Transverse colon (tissue), 4 donors: Measurements from ENCODE around the gene SUV39H2. TPM values are rescaled to one million over a fixed set of nuclear protein-coding genes. Genes with fewer than 3 reads are reported as not detected.

Experiments used
- DNase-seq: peaks from one replicate; pipeline ENCODE4 v3.0.0-alpha.2; 2019
- H3K27ac ChIP-seq, 4 donors: fragments of 200-600 bp; sonication (generic); 2 replicates each; pipeline ENCODE4 v1.5.1; 2016 to 2018; ENCODE audit warnings: inconsistent platforms in 4 of 4
- H3K27me3 ChIP-seq: fragments of 200-600 bp; sonication (generic); 2 replicates; pipeline ENCODE4 v1.5.1; 2017; ENCODE audit warnings: inconsistent platforms
- H3K36me3 ChIP-seq, 4 donors: fragments of 200-600 bp; sonication (generic); 2 replicates each; pipeline ENCODE4 v1.5.1; 2017 to 2019; ENCODE audit warnings: inconsistent platforms in 4 of 4
- H3K4me1 ChIP-seq, 4 donors: fragments of 200-600 bp; sonication (generic); 2 replicates each; pipeline ENCODE4 v1.5.1; 2017 to 2020; ENCODE audit warnings: inconsistent platforms in 4 of 4
- H3K4me3 ChIP-seq, 4 donors: fragments of 200-600 bp; sonication (generic); 1 replicate in 1 of 4; 2 replicates in 3 of 4; pipeline versions ENCODE4 v1.5.1 to v1.6.1; 2017 to 2019; ENCODE audit warnings: inconsistent platforms in 4 of 4
- H3K9me3 ChIP-seq, 2 donors: fragments of 200-600 bp; sonication (generic); 2 replicates each; pipeline ENCODE4 v1.5.1; 2017 to 2019; ENCODE audit warnings: inconsistent platforms in 2 of 2
- EP300 ChIP-seq: sonication (generic); formaldehyde crosslinking; IDR thresholded peaks from one replicate; pipeline ENCODE4 v1.6.1; 2017; ENCODE audit warnings: antibody characterized with exemption, low read depth
- POLR2A ChIP-seq: fragments of 450-650 bp; IDR thresholded peaks from one replicate; pipeline ENCODE4 v1.6.1; 2016; ENCODE audit warnings: antibody characterized with exemption, mild to moderate bottlenecking, moderate library complexity
- POLR2AphosphoS5 ChIP-seq, 3 donors: sonication (generic); formaldehyde crosslinking; IDR thresholded peaks; one replicate each; pipeline ENCODE4 v1.6.1; 2016; ENCODE audit warnings: antibody characterized with exemption in 3 of 3
- WGBS, 2 donors: methylation state at CpG; one replicate each; pipeline ENCODE4 v1.1.5; 2018; ENCODE audit warnings: low coverage in 1 of 2; 5-methylcytosine and 5-hydroxymethylcytosine counted together
- in situ Hi-C, 4 donors: fragments of 200-750 bp; cut with MboI; loops; one replicate each; pipeline versions ENCODE4 v1.15.0 to v1.15.1; 2017; ENCODE audit warnings: low sequenced_read_pairs in 3 of 4, low pct_ligation_motif_present in 1 of 4, low pct_unique_long_range_greater_than_20kb in 1 of 4
- intact Hi-C: fragments of 100-400 bp; cut with DNase I; formaldehyde crosslinking; loops from one replicate; pipeline ENCODE4 v1.15.1; 2023; ENCODE audit warnings: low total_unique reads
- total RNA-seq, 4 donors: library from RNA; depleted of rRNA; stranded (reverse); fragments of >200 nt; gene quantifications; one replicate each; pipeline ENCODE4 v1.1.0, GENCODE V29; 2016
- TF ChIP-seq, protein P1 (sequence below), 5 experiments: fragments of 200-600 bp in 3 of 5; fragments of 450-650 bp in 2 of 5; sonication (generic) in 3 of 5; IDR thresholded peaks; 1 replicate in 2 of 5; 2 replicates in 3 of 5; pipeline ENCODE4 v1.5.1; 2016 to 2017; ENCODE audit warnings: antibody characterized with exemption in 5 of 5, inconsistent platforms in 3 of 5, mild to moderate bottlenecking in 2 of 5, moderate library complexity in 1 of 5

SUV39H2 gene
- total RNA-seq, 4 donors from 2014 or later = 0.60 to 4.6 (median 3.0) TPM

DNA sequence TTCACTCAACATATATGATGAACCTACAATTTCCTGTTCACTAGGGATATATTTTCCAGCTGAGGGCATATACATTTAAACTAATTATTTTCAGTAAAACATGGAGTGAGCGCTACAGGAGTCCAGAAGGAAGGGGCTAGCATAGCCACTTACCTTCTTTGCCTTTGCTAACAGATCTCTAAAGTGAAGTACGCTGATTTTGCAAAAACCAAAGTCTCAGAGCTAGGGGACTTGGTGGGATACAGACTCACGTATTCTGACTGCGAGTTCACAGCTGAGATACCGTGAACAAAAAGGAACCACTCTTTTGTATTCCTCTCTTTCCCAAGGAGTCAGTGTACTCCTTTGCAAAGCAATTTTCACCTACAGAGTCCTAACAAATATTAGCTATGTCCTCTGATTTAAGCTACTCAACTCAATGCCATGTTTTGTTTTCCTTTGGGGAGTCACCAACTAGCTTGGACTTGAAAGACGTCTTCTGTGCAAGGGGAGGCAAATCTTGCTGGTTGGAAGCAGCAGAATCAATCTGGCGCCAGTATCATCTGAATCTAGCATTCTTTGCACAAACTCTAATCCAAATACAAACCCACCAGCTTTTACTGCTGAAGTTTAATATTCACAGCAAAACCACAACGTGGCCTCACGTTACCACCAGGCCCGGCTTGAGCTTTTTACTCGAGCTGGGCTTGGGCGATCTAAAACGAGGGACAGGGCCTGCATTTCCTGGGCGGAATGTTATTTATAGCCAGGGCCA, 41.5 kb upstream of the SUV39H2 start:
- H3K36me3 ChIP-seq = peaks cover 0 to 9% (median 2%) of the 10 kb centered on the region in 4 donors
- H3K27me3 ChIP-seq = no peaks in the 10 kb centered on the region
- H3K27ac ChIP-seq = peak overlapping the region; percentile 95 to 98 (median 96)
- H3K9me3 ChIP-seq = no peaks in the 10 kb centered on the region
- in situ Hi-C loops = loop anchor here in 1 of 4 donors (25.0 kb wide), 1 partner anchor 125 kb away; the partner anchor contains the start of genes DCLRE1C and MEIG1
- peak overlapping the region; percentile 52 to 98 (median 88) for H3K4me3 ChIP-seq
- no peak for DNase-seq
- 30 to 43% methylated on average over 9 to 14 of the region's 14 CpGs for WGBS, 2 donors
- intact Hi-C loops = no loop called here
- TF ChIP-seq, protein P1, sequence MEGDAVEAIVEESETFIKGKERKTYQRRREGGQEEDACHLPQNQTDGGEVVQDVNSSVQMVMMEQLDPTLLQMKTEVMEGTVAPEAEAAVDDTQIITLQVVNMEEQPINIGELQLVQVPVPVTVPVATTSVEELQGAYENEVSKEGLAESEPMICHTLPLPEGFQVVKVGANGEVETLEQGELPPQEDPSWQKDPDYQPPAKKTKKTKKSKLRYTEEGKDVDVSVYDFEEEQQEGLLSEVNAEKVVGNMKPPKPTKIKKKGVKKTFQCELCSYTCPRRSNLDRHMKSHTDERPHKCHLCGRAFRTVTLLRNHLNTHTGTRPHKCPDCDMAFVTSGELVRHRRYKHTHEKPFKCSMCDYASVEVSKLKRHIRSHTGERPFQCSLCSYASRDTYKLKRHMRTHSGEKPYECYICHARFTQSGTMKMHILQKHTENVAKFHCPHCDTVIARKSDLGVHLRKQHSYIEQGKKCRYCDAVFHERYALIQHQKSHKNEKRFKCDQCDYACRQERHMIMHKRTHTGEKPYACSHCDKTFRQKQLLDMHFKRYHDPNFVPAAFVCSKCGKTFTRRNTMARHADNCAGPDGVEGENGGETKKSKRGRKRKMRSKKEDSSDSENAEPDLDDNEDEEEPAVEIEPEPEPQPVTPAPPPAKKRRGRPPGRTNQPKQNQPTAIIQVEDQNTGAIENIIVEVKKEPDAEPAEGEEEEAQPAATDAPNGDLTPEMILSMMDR (IDR thresholded peaks at IDR 0.05) = no peak
- TF ChIP-seq POLR2AphosphoS5 (IDR thresholded peaks at IDR 0.05) (no peak), POLR2A (no peak), EP300 (no peak)
- peaks cover 0 to 34% (median 21%) of the 10 kb centered on the region in 4 donors for H3K4me1 ChIP-seq

DNA sequence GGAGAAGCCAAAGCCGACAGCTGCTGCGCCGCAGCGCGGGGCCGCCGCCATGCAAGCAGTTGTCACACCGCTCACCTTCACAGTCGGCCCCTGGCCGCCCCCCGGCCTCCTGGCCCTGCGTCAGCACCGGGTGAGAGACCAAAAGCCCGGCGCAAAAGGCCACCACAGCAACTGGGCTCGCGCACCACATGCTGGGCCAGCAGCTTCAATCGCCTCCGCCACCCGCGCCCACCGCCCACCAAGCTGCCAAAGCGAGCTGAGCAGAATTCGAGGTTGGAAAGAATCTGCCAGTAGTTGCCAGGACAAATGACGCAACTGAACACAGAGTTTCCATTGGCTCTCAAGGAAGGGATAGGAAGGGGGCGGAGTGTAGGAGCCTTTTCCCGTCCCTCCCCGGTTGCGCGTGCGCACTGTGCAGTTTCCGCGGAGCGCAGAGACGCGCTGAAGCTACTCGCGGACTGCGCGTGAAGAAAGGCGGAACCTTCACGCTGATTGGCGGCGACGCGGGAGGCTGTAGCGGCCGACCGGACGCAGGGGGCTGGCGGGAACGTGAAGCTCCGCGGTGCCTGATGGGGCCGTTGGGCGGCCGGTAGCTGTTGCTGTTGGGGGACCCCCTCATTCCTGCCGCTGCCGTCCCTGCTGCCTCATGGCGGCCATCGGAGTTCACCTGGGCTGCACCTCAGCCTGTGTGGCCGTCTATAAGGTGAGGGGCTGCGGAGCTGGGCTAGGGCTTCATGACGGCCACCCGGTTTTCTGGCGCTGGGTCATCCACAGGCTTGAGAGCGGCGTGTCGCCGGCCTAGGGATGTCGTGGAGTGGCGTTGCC, 40.7 kb upstream of the SUV39H2 start, which contains the start of the genes CDNF, HSPA14 and MSANTD7:
Gene CDNF, minus strand, starts transcription at position 281 of the 825 bp plus-strand sequence. Its CDS starts 91 bp downstream, at position 190.
Gene HSPA14, plus strand, starts transcription at position 550 of the 825 bp plus-strand sequence. Its CDS starts 97 bp downstream, at position 647.
Gene MSANTD7, plus strand, starts transcription at position 550 of the 825 bp plus-strand sequence. CDS start 3,979 bp downstream, outside the sequence.
- peaks cover 0 to 34% (median 21%) of the 10 kb centered on the region in 4 donors for H3K4me1 ChIP-seq
- in situ Hi-C loops (loop anchor here in 1 of 4 donors (25.0 kb wide), 1 partner anchor 124 kb away; the partner anchor contains the start of genes DCLRE1C and MEIG1), intact Hi-C loops (no loop called here)
- peaks cover 0 to 14% (median 4%) of the 10 kb centered on the region in 4 donors for H3K36me3 ChIP-seq
- peak; percentile 100 for DNase-seq
- WGBS, 2 donors = 0% methylated on average over 21 to 56 of the region's 72 CpGs
- no peaks in the 10 kb centered on the region for H3K27me3 ChIP-seq
- H3K27ac ChIP-seq = peak within 1 kb of the TSS; percentile 95 to 98 (median 96)
- H3K9me3 ChIP-seq = no peaks in the 10 kb centered on the region
- TF ChIP-seq EP300 = no peak
- TF ChIP-seq, protein P1 (IDR thresholded peaks at IDR 0.05) = peak in 2 of 5 experiments; percentile 12 to 34
- TF ChIP-seq POLR2A = peak; percentile 92
- TF ChIP-seq POLR2AphosphoS5 (IDR thresholded peaks at IDR 0.05) = peak; percentile 86 to 91 (median 89)
- H3K4me3 ChIP-seq = peak within 1 kb of the TSS; percentile 81 to 98 (median 93)

DNA sequence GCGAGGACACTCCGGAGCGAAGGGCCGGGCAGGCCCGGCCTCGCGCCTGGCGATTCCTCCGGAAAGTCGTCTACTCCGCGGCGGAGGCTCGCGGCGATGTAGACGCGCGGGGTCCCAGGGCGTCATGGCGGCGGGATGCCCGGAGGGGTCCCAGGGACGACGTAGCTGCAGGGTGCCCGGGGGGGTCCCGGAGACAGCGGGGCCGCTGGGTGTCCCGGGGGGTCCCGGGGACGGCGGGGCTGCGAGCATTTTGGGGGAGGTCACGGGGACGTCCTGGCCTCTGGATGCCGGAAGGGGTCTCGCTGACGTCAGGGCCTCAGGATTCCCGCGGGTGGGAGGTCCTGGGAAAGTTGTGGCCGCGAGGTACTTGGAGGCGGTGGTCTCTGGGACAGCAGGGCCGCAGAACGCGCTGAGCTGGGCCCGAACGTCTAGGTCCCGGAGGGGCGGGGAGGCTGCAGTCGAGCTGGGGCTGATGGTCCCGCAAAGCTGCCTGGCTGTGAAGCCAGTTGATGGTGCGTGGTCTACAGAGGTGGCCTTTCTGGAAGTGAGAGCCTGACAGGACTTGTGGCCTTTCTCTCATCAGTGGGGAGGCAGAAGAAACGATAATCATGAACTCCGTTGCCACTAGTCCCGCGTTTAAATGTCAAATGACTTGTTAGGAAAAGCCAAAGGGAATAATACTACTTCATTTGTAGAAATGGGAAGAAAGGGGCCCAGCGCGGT, 39.9 kb upstream of the SUV39H2 start:
- in situ Hi-C loops = loop anchor here in 1 of 4 donors (25.0 kb wide), 1 partner anchor 124 kb away; the partner anchor contains the start of genes DCLRE1C and MEIG1
- Histone ChIP-seq H3K27ac (peak overlapping the region; percentile 95 to 98 (median 96)), H3K4me3 (peak overlapping the region; percentile 81 to 98 (median 93)), H3K36me3 (peaks cover 0 to 22% (median 8%) of the 10 kb centered on the region in 4 donors), H3K9me3 (no peaks in the 10 kb centered on the region), H3K4me1 (peaks cover 0 to 34% (median 21%) of the 10 kb centered on the region in 4 donors), H3K27me3 (no peaks in the 10 kb centered on the region)
- WGBS, 2 donors = 0% methylated on average over 6 to 57 of the region's 60 CpGs
- peak; percentile 41 for DNase-seq
- intact Hi-C loops = no loop called here
- no peak for TF ChIP-seq POLR2A
- TF ChIP-seq POLR2AphosphoS5 (IDR thresholded peaks at IDR 0.05) = no peak
- TF ChIP-seq, protein P1 (IDR thresholded peaks at IDR 0.05) = no peak
- TF ChIP-seq EP300 = no peak
